Fibroblast of skin of abdomen (primary cell): Measurements from ENCODE around the gene TNXB.
A peak's percentile ranks its signal among the peaks of the same experiment; 100 is the strongest.
"Not testable (repeated sequence)": the region's sequence is repeated elsewhere in the genome, so short reads cannot be mapped to it uniquely, and the experiment has no call there.

Experiments used
- DNase-seq: peaks from one replicate; pipeline ENCODE4 v3.0.0-alpha.2; 2013

Gene TNXB

DNA sequence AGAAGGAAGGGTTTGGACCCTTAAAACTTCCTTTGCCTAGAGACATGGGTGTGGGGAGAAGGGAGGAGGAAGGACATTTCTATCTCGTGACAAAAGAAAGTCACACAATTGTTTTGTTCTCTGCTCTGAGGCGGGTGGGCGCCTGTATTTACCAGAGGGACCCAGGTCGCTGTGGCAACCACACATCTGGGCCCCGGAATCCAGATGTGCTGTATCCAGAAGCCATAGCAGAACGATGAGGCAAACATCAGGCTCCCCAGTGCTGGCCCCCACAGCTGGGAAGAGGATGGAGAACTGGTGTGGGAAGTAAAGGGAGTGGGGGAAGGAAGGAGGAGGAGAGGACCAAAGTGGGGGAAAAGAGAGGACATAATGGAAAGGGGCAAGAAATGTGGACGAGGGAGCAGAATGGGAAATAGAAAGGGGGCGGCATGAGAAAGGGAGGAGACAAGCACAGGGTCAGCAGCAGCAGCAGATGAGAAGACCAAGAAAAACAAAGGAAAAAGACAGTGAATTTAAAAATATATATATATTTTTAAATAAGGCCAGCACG is 3.4 kb upstream of the TNXB start:
- DNase-seq = no peak

DNA sequence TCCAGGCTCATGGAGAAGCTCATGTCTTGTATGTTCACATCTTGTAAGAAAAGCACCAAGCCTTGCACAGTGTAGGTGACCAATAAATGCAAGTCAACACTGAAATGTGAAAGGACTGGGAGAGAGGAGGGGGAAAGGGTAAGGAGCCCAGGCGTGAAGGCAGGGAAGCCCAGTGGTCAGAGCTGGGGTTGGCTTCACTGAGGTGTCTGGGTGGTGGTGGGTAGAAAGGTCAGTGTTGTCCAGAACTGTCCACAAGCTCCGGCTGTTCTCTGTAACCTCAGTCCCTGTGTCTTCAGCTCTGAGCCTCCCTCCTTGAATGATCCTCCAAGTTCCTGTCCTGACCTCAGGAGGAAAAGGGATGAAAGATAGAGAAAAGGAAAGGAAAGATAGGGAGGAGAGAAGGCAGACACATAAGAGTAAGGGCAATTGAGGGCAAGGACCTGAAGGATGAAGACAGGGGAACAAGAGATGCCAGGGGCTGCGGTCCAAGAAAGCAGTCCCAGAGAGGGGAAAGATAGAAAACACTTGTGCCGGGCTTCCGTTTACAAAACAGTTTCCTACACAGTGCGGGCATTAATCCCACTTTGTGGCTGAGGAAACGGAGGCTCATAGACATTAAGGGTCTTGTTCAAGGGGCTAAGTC is 2.4 kb upstream of the TNXB start:
- DNase-seq = no peak

DNA sequence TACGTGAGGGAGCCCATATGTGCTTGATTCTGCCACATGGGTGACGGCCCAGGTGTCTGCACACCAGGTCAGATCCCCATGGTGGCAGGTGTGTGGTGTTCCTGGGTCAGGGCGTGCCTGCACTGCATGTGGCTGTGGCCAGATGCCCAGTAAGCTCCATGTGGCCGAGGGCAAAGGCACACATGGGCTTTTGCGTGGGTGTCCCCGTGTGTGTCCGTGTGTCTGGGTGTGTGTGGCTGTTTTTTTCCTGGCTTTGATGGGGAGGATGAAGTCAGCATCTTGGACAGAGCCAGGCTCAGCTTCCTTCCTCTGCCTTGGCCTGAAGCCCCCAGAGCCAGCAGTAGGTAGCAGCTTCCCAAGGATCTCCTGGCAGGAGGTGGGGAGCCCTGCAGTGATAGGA is 1.5 kb upstream of the TNXB start:
- no peak for DNase-seq

DNA sequence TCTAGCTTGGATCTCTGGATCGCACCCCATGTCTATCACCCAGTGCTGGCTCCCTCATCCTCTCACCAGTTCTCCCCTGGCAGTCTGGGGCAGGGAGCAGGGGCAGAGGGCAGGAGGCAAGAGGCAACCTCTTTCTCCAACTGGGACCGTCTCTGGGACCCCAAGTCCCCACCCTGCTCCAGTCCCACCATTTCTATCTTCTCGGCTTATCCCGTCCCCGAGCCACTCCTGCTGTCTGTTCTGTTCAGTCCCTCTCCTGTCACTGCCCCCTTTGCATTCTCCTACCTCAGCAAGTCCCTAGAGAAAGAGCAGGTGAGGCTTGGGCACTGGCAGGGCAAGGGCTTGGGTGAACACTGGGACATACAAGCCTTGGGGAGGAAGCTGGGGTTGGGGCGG is 625 bp upstream of the TNXB start:
- no peak for DNase-seq

DNA sequence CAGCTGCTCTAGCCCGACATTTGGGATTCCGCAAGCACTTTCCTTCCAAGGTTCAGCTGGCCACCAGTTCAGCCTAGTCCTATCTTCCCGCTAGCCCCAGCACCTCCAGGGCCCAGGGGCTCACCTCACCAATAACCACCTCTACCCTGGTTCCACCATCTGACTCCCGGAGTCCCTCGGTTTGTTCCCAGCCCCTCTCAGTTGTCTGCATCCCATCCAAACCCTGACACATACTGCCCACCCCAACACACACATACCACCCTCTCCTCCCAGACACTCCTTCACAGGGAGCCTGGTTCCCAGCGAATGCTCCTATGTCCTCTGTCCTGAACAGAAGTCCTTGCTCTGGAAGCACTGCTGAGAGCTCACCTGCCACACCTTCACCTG is 418 bp downstream of the TNXB start:
- no peak for DNase-seq

DNA sequence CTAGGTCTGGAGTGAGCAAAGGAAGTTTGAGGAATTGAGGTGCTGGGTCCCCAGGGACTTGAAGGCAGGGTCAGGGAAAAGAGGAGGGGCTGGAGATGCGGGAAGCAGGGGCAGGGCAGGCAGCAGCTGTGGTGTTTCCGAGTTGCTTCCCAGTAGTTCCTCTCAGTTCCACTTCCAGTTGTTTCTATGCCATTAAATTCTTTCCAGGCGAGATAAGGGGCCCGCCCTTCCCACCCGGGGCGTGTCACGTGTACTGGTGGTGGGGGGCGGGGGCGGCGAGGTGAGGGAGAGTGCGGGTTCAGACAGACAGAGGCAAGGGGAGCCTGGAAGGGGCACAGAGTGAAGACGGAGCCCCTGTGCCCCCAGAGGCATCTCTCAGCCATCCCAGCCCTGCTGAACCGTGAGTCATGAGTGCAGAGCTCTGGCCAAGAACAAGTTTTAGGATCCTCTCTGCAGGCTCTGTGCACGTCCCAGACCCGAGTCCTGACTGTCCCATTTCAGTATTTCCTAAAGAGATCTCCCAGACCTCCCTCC is 977 bp downstream of the TNXB start:
- peak; percentile 29 for DNase-seq

DNA sequence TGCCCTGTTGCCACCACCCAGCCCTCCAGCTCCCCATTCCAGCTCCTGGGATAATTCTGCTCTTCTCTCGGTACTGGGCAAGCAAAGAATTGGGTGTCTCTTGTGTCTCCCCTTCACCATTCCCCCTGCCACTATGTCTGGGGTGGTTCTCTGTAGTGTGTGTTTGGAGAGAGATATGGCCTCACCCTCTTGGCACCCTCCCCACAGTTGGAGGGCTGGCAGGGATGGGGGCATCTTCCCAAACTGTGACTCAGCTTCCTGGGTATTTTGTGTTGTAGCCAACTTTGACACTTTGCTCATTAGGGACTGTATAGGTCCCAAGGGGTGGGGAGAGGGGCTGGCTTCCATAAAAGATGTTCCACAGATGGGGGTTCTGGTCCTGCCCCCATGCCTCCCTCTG is 1.7 kb downstream of the TNXB start:
- no peak for DNase-seq

DNA sequence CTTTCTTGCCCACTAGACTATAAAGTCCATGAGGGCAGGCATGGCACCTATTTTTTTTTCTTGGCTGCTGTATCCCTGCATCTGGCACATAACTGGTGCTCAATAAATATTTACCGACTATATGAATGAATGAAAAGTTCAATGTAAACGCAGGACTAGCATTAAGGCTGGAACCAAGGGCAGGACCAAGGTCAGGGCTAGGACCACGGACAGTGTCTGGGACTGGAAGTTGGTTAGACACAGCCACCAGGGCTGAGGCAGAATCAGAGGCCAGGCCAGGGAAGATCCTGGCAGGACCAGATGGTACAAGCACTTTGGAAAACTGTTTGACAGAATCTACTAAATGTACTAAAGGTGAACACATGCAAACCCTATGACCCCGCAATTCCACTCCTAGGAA is 3.7 kb downstream of the TNXB start:
- no peak for DNase-seq

DNA sequence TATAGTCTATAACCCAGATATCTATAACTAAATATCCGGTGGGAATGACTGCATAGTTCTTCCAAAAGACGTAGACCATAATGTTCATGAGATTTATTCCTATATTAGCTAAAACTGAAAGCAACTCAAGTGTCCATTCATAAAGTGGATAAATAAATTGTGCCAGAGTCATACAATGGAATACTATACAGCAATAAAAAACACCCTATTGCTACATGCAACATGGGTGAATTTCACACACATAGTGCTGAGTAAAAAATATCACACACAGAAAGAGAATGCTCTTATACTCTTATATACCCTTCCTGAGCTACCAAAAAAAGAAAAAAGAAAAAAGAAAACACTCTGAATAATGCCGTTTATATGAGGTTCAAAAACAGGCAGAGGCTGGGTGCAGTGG is 6.9 kb downstream of the TNXB start:
- no peak for DNase-seq

DNA sequence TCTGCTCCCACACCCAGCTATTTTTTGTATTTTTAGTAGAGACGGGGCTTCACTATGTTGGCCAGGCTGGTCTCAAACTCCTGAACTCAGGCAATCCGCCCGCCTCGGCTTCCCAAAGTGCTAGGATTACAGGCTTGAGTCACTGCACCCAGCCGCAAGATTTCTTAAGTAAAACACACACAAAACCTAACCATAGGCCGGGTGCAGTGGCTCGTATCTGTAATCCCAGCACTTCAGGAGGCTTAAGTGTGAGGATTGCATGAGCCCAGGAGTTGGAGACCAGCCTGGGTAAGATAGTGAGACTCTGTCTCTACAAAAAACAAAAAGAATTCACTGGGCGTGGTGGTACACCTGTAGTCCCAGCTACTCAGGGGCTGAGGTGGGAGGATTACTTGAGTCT is 8.9 kb downstream of the TNXB start:
- DNase-seq = not testable (repeated sequence)

DNA sequence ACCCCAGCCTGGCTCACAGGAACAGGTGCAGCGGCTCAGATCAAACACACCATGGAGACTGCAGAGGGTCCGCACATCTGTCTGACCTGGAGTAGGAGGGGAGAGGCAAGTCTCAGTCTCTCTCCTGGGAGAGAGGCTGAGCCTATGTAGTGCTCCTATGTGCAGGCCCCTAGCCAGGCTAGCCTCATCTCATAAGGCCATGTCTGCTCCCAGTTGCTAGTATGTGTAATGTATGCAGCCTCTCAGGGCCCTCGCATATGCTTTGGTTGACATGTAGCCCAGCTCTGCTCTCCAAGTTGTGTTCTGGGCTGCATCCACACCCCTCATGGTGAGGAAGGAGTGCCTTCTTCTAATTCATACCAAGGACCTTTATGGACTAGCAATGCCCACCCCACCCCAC is 11.8 kb downstream of the TNXB start:
- no peak for DNase-seq

DNA sequence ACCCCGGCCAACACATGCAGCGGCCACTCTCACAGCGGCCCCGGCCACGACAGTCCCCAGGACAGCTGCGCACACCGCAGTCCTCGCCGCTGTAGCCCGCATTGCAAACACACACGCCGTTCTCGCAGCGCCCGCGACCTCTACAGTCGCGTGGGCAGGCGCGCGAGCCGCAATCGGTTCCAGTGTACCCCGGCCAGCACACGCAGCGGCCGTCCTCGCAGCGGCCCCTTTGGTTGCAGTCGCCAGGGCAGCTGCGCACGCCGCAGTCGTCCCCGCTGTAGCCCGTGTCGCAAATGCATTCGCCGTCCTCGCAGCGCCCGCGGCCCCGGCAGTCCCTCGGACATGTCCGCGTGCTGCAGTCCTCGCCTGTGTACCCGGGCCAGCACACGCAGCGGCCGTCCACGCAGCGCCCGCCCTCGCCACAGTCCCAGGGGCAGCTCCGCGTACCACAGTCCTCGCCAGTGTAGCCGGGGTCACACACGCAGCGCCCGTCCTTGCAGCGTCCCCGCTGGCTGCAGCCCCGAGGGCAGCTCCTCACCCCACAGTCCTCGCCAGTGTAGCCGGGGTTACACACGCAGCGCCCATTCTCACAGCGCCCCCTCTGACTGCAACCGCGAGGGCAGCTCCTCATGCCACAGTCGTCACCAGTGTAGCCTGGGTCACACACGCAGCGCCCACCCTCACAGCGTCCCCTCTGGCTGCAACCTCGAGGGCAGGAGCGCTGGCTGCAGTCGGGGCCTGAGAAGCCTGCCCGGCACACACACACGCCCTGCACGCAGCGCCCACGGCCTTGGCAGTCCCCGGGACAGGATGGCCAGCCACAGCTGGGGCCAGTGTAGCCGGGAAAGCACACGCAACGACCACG is 12.5 kb downstream of the TNXB start:
- DNase-seq = no peak

DNA sequence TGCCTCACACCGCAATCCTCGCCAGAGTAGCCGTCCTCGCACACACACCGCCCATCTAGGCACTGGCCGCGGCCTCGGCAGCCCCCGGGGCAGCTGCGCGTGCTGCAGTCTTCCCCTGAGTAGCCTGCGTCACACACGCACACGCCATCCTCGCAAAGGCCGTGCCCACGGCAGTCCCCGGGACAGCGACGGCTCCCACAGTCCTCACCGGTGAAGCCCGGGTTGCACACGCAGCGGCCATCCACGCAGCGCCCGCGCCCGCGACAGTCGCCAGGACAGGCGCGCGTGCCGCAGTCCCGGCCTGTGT is 13.1 kb downstream of the TNXB start:
- DNase-seq = no peak

DNA sequence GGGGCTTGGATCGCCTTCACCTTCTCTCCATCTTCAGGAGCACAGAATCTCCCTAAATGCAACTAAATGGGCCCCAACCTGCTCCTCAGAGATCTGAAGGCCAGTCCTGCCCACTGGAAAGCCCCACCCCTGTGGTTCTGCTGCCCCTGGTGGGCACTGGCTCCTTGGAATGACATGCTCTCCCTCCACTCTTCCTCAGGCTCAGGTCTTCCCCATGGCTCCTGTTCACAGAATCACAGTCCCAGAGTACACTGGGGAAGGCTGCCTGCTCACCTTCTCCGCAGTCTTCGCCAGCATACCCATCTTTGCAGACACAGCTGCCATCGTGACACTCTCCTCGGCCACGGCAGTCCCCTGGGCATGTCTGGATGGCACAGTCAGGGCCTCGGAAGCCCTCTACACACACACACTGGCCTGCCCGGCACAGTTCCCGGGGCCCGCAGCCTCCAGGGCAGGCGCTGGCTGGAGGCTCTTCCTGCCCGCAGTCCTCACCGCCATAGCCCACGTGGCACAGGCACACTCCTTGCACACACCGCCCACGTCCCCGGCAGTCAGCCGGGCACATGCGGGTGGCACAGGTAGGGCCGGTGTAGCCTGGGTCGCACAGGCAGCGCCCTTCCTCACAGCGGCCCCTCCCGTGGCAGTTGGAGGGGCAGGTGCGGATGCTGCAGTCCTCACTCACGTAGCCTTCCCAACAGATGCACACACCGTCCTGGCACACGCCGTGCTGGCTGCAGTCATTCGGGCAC is 13.6 kb downstream of the TNXB start:
- DNase-seq = no peak

DNA sequence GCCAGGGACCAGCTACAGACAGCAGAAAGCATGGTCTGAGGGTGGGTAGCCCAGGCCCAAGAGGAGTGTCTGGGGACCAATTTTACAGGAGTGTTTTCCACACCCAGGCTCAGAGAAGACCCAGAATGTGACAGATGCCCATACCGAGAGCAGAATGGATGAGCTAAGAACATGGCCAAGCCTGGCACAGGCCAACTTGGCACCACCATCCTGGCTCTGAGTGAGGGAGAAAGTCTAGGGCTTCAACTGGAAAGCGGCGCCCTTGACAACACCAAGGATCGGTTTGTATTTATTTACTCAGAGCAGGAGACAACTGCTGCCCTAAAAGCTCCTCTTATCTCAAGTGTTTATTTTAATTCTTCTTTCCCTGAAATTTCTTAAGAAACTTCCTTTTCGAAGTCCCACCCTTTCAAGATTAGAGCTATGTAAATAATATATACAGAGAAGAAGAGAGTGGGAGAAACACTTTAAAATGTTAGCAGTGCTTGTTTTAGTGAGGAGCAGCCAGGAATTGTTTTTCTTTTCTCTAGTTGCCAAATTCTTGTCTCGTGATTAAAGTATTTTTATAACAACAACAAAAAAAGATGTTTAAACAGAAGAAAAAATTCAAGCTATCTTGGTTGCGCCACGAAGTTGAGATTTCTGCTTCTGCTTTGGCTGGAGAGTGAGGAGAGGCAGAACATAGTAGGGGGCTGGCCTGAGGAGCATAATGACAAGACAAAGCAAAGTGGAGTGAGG is 16.2 kb downstream of the TNXB start:
- peak; percentile 24 for DNase-seq

DNA sequence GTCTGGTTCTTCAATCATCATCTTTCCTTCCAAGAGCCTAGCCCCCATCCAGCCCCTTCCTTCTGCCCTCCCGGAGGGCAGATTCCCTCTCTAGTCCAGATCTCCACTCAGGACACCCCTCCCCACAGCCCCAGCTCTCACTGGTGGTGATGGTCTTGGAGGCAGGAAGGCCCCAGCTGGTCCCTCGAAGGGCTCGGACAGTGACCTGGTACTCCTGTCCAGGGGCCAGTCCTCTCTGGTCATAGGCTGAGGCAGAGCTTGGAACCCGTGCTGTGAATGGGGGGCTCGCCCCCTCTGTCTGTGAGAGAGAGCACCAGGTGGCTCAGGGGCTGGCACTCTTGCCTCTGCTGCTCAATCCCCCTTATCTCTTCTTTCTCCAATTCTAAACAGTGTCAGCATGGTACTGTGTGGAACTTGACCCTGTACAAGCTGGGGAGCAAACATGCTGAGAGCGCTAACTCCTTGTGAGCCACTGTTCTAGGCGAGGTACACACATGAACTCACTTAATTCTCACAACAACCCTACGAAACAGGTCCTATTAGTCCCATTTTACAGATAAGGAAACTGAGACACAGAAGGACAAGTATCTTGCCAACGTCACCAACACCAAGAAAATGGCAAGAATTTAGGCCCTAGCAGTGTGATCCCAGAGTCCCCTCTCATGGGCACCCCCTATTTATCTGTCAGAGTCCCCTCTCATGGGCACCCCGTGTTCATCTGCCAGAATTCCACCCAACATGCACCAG is 19.9 kb downstream of the TNXB start:
- no peak for DNase-seq

DNA sequence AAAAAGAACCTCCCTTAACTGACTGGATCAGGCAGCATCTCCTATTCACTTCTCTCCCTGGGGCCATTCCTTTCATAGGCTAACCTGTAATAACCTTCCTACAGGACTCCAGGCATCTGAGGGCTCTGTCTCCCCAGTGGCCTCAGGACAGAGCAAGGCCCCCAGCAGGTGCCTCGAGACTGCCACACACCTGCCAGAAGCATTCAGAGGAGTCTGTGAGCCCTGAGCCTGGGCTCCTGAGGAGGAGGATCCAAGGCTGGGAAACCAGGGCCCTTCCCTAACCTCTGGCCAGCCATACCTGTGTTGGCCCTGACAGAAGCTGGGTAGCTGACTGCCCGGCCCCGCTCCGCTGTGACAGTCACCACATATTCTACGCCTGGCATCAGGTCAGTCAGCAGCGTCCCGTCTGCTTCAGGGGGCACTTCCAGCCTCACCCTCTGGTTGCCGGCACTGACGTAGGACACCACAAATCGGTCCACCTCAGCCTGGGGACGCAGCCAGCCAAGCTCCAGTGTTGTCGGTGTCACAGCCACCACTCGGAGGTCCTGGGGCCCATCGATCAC is 20.6 kb downstream of the TNXB start:
- DNase-seq = no peak

DNA sequence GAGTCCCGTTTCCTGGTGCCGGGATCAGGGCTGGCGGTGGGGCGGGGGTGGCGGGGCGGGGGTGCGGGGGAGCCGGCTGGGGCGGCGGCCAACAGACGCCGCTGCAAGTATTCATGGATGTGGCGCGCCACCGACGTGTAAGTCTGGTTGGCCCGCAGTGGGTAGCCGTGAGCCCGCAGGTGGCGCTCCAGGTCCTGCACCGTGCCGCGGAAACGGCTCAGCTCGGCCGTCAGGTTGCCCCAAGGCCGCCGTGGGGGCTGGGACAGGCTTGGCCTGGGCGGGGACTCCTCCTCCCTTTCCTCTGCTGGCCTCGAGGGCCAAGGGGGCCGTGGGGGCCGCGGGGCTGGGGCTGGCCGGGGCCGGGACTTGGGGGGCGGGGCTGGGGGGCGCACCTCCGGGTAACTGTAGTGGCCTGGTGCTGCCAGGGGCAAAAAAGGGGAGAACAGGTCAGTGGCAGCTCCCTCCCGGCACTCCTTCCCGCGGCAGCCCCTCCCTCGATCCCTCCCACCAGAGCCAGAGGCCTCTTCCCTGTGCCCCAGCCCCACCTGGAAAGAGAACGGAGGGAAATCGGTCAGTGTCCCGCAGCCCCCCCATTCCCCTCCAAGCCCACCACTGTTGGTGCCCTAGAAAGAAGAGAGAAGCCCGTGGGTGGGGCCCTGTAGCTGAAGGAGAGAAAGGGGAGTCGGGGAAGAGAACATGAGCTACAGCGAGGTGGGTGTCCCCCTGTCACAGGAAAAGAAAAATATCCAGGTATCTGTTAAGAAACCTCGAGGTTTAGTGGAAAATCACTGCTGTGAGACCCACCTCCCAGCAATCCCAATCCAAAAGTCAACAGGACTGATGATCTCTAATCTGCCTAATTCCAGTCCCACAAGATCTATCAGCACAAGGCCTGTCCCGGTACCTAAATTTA is 21.3 kb downstream of the TNXB start:
- DNase-seq = peak; percentile 55

DNA sequence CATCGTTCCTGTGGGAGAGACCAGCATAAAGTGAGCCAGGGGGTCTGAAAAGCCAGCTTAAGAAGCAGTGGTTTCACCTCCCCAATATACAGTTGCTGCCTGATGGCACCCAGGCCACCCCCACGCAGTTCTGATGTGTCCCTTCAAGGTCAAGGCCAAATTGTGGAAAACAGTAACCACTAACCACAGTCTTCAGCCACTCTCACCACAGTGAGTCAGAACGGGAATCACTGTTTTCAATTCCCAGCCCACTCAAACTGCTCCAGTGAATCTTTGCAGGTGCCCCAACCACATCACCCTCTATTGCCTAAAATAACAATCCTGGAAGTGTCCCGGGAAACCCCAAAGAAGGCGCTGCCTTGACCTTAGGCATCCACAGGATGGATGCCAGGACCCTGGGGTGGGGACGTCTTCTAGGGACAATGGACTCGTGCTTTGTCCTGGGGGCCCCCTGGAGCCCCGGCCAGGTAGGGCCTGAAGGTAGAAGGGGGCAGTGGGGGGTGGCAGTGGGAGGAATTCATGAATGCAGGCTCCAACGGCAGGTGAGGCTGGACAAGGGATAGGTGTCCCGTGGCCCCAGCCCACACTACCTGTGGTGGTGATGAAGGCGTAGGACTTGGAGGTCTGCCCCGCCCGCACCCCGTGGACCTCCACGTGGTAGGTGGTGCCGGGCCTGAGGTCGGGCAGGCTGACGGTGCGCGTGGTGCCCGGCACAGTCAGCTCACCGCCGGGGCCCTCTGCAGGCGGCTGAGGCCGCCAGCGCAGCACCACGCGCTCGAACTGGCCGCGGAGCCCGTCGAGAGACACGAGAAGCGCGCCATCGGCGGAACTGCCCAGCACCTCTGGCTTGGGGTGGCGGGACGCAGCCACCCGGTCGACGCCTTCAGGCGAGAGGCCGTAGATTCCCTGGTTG is 22.2 kb downstream of the TNXB start:
- peak; percentile 63 for DNase-seq
